ENCODE results near the gene MLLT3.

DNA sequence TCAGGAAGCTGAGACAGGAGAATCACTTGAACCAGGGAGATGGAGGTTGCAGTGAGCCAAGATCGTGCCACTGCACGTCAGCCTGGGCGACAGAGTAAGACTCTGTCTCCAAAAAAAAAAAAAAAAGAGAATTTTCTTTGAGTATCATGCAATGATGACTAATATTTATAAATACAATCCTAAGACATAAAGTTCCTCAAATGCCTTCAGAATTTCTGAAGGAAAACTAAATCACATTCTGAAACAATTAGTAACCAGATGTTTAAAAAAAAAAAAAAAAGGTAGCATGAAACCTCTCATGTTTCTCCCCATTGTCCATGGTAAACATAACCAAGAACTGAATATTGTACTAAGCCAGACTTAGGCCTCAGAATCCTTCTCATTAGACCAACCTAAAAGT, 23.1 kb downstream of the MLLT3 start:
- TF ChIP-seq, protein P1, sequence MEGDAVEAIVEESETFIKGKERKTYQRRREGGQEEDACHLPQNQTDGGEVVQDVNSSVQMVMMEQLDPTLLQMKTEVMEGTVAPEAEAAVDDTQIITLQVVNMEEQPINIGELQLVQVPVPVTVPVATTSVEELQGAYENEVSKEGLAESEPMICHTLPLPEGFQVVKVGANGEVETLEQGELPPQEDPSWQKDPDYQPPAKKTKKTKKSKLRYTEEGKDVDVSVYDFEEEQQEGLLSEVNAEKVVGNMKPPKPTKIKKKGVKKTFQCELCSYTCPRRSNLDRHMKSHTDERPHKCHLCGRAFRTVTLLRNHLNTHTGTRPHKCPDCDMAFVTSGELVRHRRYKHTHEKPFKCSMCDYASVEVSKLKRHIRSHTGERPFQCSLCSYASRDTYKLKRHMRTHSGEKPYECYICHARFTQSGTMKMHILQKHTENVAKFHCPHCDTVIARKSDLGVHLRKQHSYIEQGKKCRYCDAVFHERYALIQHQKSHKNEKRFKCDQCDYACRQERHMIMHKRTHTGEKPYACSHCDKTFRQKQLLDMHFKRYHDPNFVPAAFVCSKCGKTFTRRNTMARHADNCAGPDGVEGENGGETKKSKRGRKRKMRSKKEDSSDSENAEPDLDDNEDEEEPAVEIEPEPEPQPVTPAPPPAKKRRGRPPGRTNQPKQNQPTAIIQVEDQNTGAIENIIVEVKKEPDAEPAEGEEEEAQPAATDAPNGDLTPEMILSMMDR (IDR thresholded peaks at IDR 0.05), result no peak
- TF ChIP-seq EP300 (IDR thresholded peaks at IDR 0.05), result no peak
- no peak for TF ChIP-seq POLR2A (IDR thresholded peaks at IDR 0.05)
- TF ChIP-seq POLR2AphosphoS5 (IDR thresholded peaks at IDR 0.05), result no peak

All from suprapubic skin (tissue), 4 donors.